GM21526 (cell line): ENCODE measurements around the gene PRSS8.

Experiments used
- ATAC-seq: cut with Tn5 transposase; IDR thresholded peaks from one replicate; pipeline ENCODE4 v1.9.1; 2021; ENCODE audit warnings: moderate library complexity; ENCODE audit not compliant: unreplicated experiment, low FRiP score

The PRSS8 gene

DNA sequence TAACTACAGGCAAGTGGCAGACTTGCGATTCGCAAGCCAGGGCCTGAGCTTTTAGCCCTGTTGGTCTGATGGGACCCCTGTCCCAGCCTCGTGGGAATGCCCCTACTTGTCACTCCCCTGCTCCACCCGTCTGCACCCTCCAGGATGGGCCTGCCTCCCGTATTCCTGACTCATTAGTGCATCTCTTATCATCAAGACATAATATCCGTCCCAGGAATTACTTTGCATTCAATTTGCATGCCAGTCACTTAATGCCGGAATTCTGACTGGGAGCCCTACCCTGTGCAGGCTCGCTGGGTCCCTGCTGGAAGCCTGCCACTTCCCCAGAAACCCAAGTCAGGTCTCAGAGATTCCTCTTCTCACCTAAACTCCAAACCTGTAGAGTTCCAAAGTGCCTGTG is 50.1 kb downstream of the PRSS8 start:
- ATAC-seq, result no peak

DNA sequence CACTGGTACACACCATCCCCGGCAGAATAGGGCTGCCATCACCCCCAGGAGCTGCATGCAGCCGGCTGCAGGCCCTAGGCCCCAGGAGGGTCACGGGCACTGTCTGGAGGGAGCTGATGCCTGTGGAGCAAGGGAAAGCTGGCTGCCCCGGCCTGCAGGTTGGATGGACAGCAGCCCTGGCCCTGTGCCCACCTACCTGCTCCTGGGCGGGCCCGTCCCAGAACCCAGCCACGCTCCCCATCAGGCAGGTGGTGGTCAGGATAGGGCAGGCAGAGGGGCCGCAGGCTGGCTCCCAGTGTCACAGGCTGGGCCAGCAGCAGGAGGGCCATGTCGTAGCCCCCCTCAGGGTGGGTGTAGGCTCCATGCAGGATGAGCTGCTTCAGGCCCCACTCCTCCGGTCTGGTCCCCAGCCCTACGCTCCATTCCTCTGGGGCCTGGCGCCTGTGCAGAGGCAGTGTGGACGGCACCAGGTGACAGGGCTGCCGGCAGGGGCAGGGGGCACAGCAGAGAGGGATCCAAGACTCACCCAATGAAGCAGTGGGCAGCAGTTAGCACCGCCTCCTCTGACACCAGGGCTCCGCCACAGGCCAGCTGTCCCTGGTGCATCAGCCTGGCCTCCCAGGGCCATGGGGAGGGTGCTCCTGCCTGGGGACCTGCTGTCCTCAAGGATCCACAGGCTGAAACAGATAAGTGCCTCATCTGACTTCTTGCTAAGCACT is 50.8 kb downstream of the PRSS8 start:
- no peak for ATAC-seq

DNA sequence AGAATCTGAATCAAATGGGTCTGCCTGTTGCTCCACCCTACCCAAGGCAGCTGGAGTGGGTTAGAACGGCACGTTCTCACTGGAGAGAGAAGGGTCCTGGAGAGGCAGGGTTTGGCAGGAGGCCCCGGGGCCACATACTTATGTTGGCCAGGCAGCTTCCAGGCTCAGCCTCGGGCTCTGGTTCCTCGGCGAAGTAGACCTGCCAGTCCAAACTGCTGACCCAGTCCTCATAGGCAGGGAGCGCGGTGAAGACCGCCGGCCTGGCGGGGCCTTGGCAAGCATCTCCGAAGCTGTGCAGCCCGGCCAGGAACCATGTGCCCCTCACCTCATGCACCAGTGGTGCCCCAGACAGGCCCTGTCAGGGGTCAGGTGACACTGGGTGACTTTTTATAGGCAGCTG is 51.5 kb downstream of the PRSS8 start:
- ATAC-seq, result no peak

DNA sequence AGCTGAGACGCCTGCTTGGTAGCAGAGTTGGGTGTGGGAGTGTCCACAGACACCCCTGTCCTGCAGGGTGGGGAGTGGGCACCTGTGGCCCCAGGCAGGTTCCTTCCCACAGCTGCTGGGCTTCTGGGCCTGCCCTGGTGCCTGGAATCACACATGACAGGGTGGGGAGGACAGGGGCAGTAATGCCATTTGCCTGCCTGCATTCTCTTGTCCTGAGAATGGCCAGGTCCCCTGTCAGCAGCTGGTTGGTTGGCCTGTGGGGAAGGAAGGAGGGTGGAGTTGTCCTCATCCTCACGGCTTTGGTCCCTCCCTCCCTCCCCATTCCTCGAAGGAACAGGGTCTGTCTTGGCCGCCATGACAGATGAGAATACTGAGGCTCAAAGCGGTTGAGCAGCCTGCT is 52.0 kb downstream of the PRSS8 start:
- ATAC-seq, result no peak

DNA sequence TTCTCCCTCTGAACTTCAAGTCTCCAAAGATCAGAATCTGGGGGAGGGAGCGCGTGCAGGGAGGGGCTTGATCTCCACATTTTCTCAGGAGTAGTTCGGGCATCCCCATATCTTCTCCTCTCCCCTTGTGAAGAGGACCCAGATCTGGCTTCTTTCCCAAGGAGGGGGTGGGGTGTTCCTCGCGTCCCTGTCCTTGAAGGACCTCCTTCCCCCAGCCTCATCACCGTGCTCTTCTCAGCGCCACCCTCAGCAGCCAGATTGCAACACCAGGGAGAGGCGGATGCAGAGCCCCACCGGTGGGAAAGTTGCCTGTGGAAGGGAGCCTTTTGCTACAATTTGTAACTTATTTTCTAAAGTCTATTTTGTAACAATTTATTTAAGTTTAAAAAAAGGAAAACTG is 52.4 kb downstream of the PRSS8 start:
- no peak for ATAC-seq

DNA sequence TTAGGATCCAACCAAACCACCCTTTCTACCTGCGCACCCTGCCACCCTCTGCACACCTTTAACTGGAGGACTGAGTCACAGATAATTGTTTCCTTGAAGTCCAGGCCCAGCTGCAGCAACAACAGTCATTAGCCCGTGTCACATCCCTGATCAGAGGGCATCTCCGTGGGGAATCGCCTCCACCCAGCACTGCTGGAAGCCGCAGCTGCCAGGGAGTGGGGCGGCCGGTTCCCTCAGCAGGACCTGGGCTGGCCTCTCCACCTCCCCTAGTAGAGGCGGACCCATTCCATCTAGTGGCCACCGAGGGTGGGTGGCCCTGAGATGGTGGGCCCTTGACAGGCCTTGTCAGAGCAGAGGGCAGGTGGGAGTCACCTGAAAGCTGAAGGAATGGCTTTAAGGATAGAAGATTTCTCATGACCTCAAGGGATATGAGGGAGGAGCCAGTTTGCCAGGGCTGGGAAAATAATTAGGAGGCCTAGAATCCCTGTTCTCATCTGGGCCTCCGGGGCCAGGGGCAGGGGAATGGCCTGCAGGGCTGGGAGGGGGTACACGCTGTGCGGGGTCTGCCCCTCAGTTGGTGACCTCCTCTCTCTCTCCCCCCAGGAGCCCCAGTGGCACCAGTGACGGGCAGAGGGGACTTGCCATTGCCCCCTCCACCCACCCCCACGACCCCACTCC is 53.0 kb downstream of the PRSS8 start:
- ATAC-seq, result no peak
